ENCODE measurements around the gene CD300LB. TPM values are rescaled to one million over a fixed set of nuclear protein-coding genes. Genes with fewer than 3 reads are reported as not detected.
"Not testable (repeated sequence)": the region's sequence is repeated elsewhere in the genome, so short reads cannot be mapped to it uniquely, and the experiment has no call there.

Gene CD300LB
- polyA plus RNA-seq (ENCODE audit: insufficient read length in 12 of 12): under 1 TPM in 9 of 12 donors, not detected in 3; 0.07 to 0.83 (median 0.14) TPM
- long read RNA-seq, donor 1: 0 reads
- long read RNA-seq, donor 2: 0 reads
- long read RNA-seq, donor 3: 0 reads
- long read RNA-seq, donor 4: 0 reads
- long read RNA-seq, donor 5: 0 reads
- long read RNA-seq, donor 6: 0 reads
- long read RNA-seq, donor 7: 0 reads
- long read RNA-seq, donor 8: 0 reads
- long read RNA-seq, donor 9: 0 reads
- long read RNA-seq, donor 10: 0 reads
- long read RNA-seq, donor 11: 0 reads

DNA sequence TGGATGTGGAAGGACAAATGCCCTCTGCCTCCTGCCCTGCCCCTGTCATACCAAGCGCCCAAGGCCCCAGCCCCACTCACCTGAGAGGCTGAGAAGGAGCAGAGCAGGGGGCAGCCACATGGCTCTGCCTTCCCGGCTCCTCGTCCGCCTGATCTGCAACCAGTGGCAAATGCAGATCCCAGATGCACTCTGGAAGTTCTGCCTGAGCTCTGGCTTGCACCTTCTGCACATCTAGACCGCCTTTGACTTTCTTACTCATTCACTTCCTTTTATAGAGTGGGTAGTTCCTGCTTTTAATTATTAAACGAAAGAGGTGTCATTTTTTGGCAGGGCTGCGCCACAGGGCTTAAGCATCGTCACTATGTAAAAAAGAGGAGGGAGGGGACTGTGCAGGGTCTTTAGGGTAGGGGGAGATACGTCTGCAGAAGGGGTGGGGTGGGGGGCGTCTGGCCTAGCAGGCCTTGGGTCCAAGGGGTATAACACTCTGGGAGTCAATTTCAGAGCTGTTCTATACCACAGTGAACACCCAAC, at the start of gene CD300LB:
Gene CD300LB, minus strand, starts transcription at position 245 of the 531 bp plus-strand sequence. Its CDS starts 125 bp downstream, at position 120.
- DNase-seq: no peak

DNA sequence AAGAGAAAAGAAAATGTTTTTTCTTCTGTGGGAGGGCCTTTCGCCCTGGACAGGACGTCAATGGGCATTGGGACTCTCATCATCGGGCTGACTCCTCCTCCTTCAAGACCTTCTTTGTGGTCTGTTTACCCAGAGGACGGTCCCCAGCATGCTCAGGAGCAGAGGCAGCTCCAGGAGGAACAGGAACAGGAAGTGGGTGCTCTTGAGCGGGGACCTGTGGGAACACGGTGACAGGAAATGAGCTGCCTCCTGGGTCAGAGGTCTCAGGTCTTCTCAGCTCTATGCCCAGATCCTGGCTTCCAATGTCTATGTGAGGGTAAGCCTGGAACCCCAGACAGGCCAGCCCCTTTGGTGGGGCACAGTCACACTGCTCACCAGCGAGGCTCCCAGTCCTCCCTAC, 48.6 kb upstream of the CD300LB start:
- DNase-seq: no peak

DNA sequence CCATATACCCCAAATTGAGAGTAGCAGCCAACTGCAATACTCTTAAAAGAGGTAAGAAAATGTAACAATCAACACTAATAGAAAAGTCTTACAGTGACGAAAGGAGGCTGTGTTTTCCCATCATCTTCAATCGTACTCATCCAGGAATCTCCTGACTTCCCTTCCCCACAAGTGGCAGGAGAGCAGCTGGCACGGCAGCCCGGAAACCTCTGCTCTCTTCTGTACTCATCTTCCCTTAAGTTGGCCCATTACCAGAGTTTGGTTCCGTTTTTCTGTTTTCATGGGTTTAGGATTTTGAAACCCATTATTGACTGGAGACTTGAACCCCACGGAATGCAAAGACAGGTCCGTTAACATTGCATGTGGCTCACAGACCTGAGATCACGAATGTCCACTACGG, 47.7 kb upstream of the CD300LB start:
- DNase-seq: no peak

DNA sequence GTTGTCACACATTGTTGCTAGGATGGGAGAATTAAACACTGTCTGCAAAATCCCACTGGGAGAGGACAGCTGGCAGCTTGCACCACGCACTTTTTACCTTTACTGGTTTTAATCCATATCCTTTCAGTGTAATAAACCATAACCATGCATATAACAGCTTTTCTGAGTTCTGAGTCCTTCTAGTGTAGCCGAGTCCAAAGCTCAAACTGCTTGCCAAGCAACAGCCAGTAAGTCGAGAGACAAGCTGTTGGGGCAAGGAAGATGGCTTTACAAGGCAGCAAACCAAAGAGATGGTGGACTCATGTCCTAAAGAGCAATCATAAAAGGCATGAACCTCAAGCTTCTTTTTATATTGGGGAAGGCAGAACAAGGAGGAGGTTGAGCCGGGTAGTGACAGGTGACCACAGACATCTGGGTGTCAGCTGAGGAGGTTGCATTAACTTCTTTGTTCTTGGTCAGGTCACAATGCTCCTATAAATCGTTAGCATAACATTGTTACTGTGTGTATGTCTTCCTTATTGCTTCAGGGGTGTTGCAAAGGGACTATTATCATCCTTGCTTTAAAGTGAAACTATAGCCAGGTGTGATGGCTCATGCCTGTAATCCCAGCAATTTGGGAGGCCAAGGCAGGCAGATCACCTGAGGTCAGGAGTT, 43.3 kb upstream of the CD300LB start:
- DNase-seq: no peak

DNA sequence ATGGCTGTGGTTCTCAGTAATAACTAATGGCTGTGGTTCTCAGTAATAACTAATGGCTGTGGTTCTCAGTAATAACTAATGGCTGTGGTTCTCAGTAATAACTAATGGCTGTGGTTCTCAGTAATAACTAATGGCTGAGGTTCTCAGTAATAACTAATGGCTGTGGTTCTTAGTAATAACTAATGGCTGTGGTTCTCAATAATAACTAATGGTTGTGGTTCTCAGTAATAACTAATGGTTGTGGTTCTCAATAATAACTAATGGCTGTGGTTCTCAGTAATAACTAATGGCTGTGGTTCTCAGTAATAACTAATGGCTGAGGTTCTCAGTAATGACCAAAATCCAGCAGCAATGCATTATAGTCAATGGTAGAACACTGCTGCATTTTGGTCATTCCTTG, 42.4 kb upstream of the CD300LB start:
- not testable (repeated sequence) for DNase-seq

DNA sequence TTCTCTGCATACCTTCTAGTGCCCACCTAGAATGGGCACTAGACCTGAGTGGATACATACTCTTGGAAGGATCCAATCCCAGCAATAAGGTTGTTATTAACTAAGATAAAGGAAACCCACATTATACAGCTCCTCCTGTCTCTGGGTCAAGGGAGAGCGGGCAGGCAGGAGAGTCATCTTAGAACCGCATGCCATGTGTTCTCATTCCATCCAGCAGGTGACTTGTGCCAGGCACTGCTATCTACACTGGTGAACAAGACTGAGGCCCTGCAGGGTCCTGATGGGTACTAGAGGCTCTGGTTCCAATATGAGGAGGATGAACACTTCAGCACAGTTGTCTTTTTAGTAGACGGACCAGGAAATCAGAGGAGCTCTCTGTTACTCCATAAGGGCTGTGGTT, 41.9 kb upstream of the CD300LB start:
- no peak for DNase-seq

DNA sequence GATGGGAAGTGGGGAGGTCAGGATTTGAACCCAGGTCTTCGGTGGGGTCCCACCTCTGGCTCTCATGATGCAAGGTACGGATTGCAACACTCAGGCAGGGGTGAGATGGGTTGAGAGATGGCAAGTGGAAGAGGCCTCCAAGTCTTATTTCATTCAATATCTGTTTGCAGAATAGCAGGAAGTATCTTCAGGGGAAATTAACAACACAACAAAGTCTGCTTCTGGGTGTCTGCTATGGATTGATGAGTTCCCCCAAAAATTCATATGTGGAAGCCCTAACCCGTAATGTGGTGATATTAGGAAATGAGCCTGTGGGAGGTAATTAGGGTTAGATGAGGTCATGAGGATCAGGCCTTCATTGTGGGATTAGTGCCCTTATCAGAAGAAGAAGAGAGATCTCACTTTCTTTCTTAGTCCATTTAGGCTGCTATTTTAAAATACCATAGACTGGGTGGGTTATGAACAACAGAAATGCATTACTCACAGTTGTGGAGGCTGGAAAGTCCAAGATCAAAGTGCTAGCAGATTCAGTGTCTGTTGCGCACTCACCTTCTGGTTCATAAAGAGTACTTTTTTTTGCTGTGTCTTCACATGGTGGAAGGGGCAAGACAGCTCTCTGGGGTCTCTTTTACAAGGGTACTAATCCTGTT, 40.5 kb upstream of the CD300LB start:
- DNase-seq: no peak

DNA sequence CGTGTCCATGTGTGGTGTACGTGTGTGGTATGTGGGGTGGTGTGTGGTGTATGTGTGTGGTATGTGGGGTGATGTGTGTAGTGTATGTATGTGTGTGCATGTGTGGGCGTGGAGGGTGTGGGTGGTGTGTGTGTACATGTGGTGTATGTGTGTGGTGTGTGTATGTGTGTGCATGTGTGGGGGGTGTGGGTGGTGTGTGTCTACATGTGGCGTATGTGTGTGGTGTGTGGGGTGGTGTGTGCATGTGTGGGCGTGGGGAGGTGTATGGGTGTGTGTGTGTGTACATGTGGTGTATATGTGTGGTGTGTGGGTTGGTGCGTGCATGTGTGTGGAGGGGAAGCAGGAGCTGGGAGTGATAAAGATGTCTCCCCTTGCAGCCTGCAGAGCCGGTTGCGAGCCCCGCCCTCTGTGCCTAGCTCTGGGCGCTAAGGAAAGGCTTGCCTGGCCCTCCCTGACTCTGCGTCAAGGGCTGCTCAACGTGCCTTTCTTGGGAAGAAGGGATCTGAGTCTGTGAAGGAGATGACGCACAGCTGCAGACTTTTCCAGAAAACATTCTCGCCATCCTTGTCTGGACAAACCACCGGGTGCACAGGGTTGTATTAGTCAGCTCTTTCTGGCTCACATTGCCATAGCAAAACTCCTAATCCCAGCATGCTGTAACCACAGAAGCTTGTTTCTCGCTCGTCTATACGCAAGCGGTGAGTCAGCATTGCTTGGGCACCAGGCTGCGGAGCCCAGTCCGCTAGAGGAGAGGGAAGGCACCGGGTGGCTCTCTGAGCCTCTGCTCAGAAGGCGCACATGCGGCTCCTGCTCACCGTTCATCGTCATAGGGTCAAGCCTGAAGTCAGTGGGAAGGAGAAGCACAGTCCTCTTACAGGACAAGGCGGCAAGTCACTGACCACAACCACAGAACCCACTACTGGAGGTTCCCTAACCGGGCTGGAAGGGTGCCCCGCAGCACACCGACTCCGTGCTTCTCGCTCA, 38.0 kb upstream of the CD300LB start:
- DNase-seq: peak; percentile 11

DNA sequence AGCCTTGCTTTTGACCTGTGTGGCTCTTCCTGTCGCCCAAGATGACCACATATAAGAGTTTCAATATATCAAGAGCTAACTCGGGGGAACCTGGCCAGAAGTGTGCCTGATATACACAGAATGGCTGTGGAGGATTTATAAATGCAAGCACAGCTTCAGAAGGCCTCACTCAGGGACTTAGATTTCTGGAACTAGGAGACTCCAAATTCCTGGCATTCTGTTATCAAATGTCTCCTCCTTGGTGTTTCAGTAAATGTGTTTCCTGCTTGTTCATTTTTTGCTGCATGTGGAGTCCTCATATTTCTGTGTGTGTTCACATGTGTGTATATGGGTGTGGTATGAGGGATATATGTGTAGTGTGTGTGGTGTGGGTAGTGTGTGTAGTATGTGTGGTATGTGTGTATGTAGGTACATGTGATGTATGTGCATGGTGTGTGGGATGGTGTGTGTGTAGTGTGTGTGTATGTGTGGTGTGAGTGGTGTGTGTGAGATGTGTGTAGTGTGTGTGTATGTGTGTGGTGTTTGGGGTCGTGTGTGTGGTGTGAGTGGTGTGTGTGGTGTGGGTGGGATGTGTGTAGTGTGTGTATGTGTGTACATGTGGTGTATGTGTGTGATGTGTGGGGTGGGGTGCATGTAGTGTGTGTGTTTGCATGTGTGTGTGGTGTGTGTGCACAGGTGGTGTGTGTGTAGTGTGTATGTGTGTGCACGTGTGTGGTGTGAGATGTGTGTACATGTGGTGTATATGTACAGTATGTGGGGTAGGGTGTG, 37.0 kb upstream of the CD300LB start:
- DNase-seq: no peak

DNA sequence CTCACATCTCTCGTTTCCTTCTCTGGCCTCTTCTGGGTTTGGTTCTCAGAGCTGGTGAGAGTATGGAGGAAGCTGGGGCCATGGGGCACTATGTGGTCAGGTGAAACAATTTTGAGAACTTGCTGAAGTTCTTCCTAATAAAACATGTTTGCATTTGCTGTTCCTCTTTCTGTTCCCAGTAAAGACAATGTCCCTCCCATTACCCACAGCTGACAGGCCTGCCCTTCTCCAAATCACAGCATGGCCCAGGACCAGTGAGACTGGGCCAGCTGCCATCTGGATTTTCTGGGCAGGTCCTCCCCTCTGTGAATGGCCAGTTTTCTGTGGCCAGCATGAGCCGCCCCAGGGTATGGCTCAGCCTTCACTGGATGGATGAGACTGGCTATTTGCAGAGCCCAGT, 36.1 kb upstream of the CD300LB start, which contains the start of gene CD300H:
Gene CD300H, minus strand, starts transcription at position 113 of the 400 bp plus-strand sequence.
- DNase-seq: no peak

DNA sequence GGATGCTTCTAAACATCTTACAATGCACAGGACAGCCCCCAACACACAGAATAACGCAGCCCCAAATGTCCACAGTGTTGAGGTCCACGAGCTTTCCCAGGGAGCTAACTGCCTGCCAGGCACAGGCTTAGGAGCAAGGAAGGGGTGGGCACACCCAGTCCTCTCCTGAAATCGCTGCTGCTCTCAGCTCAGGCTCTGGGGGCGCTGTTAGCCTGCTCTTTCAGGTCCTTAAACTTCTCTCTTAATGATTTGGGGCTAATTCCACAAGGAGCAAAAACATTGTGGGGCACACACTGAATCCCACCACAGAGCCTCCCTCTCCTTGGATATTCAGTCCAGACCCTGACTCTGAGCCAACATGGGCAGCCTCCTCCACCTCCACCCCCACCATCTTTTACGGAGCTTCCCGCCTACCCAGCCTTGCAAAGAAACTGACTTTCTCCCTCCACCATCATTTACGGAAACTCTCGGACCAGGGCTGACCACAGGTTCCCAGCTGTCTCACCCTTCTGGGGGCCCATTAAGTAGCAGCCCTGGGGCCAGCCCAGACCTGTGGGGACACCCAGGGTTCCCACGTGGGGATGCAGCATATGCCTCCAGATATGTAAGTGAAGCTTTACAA, 35.0 kb upstream of the CD300LB start:
- DNase-seq: no peak

DNA sequence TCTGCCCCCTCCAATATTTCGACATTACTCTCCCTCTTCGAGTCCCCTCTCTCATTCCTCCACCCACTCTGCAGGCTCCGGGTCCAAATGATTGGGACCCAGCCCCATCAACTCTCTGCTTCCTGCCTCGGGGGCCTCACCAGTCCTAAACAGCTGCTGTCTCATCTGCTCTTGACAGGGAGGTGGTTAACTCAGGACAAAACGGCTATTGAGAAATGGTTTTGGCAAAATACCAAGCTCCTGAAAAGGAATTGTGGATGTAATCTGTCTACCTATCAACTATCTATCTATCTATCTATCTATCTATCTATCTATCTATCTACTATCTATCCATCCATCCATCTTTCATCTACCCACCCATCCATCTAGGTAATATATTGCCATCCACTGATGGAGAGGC, 33.9 kb upstream of the CD300LB start:
- no peak for DNase-seq

DNA sequence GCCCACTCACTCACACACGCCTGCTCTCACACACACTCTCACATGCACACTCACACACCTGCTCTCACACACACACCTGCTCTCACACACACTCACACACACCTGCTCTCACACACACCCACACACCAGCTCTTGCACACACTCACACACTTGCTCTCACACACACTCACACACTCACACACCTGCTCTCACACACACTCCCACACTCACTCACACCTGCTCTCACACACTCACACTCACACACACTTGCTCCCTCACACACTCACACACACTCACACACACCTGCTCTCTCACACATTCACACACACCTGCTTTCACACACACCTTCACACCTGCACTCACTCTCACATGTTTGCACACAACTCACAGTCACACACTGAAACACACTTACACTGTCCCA, 32.1 kb upstream of the CD300LB start:
- DNase-seq: no peak

DNA sequence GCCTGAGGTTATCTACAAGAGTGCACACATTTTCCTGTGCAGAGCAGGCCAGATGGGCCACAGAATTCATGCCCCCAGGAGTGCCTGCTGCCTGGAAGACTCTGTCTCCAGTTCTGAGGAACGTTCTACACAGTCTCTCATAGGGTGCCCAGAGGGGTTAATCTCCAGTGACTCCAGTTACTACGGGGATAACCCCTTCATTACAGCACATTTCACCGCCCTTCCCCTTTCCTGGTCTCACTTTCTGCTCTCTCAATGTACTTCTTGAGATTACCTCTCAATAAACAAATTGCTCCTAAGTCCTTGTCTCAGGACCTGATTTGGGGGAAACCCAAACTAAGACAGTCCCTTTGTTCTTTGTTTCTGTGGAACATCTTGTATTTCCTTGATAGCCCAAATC, 30.3 kb upstream of the CD300LB start:
- no peak for DNase-seq

DNA sequence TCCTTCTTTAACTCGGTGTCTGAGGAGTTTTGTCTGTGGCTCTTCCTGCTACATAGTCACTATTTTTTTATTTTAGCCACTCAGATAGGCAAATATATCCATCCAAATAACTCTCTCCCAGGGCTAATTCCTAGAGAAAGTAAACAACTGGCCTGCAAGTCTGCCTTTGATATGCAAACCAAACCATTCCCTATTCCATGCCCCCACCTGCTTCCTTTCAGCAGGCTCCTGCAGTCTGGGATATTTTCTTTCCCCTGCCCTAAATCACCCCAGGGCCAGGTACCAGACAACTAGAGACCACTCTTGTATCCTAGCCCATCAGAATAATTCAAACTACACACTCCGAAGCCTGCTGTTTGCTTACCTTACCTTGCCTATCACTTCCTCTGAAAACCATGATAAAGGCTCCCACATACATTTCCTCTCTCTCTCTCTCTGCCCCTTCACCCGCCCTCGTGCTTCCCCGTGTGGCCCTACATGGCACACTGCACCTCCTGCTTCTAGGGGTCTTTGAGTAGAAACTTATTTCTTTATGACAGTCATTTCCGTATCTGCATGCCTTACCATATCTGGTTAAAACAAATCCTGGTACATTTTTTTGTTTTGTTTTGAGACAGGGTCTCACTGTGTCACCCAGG, 27.7 kb upstream of the CD300LB start:
- DNase-seq: no peak

DNA sequence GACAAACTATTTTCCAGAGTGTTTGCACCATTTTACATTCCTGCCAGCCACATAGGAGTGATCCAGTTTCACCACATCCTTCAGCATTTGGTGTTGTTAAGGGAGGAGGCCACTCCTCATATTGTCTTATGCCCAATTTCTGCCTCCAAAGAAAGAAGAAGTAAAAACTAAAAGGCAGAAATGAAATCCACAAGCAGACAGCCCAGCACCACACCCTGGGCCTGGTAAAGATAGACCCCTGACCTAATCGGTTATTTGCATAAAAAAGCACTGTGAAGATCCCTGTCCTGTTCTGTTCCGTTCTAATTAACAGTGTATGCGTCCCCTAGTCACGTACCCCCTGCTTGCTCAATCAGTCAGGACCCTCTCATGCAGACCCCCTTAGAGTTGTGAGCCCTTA, 27.1 kb upstream of the CD300LB start:
- not testable (repeated sequence) for DNase-seq

DNA sequence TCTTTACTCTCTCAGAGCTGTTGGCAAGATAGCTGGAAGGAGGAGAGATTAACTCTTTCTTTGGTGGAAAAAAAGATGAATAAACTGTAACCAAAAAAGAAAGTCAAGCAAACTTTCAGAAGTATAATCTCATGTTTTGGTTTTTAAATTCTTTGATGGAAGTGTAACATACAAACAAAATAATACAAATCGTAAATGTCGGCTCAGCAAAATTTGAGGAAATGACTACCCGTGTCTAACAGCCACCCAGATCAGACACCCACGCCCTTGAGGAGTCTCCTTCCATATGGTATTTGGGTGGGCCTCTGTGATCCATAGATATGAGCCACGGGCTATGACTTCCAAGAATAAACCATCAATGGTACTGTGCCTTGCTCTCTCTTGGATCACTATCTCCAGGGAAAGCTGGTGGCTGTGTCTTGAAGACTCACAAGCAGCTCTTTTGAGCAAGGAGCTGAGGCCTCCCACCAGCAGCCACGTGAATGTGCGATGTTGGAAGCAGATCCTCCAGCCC, 24.2 kb upstream of the CD300LB start:
- no peak for DNase-seq

DNA sequence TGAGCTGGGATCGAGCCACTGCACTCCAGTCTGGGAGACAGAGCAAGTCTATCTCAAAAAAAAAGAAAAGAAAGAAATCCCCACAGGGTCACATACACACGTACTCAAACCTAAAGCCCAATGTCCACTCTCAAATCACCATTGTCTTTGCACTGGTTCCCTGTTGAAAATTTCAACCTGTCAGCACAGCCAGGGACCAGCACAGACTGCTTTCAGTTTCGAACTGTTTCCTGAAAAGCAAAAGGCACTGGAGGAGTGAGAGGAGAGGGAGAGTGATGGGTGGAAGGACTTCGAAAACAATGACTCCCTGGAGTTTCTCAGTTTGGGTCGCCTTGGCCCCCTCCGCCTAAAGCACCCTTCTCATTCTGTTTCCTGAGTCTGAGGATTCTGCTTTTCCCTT, 23.6 kb upstream of the CD300LB start:
- no peak for DNase-seq

DNA sequence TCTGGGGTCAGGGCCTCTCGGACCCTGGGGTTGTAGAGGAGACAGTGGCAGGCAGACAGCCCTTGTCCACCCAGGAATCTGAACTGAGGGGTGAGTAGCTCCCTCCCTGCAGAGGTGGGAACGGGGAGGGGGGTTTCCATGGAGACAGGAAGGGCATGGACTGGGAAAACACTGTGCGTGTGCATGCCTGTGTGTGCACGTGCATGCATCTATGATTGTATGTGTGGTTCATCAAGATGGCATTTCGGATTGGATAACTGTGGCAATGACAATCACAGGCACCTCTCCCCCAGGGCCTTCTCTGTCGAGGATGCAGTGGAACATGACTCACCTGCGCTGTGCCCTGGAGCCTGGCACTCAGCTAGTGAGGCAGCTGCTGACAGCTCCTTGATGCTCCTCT, 20.8 kb upstream of the CD300LB start:
- no peak for DNase-seq

DNA sequence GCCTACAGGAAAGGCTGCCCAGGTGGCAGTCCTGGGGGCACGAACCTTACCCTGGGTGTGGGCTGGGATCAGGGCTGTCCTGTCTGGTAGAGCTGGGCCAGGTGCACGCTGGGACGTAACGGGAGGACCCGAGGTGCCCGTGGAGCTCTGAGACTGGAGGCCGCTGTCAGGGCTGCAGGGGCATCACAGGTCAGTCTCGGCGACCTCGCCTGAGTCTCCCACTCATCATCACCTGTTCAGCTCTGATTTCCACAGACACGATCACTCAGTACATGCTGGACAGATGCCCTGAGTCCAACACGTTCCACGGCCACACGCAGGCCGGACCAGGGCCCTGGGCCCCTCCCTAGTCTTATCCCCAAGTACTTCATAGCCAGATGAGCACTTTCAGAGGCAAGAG, 19.3 kb upstream of the CD300LB start:
- no peak for DNase-seq
